ENCODE results near the gene NFIL3. TPM values are rescaled to one million over a fixed set of nuclear protein-coding genes. Genes with fewer than 3 reads are reported as not detected.

Gene NFIL3
- total and polyA plus RNA-seq, 2 of the 8 experiments (the other 6 are each of a cell fraction or from before 2014, with no cell fraction given) = 3.4 to 13.5 TPM

DNA sequence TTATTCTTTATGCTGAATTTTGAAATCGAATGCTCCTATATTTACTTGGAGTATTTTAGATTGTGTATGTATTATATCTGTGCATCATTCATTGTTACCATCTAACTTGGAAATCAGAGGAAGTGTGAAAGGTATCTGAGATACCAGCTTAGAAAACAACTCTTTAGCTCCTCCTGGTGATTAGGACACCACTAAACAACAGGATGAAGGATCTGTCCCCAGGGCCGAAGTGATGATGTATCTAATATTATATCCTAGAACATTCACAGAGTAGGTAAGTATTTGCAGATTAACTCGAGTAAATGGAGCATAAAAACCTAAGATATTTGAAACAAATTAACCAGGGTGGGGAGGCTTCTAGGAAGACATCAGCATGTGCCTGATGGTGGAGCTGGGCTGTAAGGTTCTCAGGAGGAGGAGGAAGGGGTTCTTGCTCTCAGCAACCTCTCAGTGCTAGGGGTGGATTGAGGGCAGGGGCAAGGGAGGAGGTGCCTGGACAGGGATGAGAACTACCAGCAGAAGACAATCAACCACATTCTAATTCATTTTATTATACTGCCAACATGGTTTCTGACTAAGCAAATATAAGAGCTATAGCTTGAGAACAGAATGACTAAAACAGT, 2.6 kb upstream of the NFIL3 start:
- H3K14ac ChIP-seq (ENCODE audit: insufficient read length) = no peak overlapping the region
- H3K4me2 ChIP-seq (ENCODE audit: insufficient read depth in 1 of 2, low read depth in 2 of 2, low read length in 2 of 2) = no peak overlapping the region
- H2BK5ac ChIP-seq (ENCODE audit: low read depth, low read length) = no peak overlapping the region
- peaks cover 6 to 10% of the 10 kb centered on the region in 2 experiments for H4K20me1 ChIP-seq (replicated peaks in 1 of 2; ENCODE audit: control insufficient read depth in 1 of 2, insufficient read depth in 2 of 2, low read length in 2 of 2)
- 50% methylated on average over 3 of the region's 3 CpGs; no CpG with 5 or more reads in 1 of the 2 experiments for WGBS, 2 experiments (ENCODE audit: extremely low coverage in 1 of 2, insufficient coverage in 1 of 2, insufficient read length in 1 of 2, insufficient replicate concordance in 2 of 2, low coverage in 1 of 2, low lambda C conversion rate in 2 of 2, missing lambda C conversion rate in 1 of 2)
- no peak overlapping the region for H2BK20ac ChIP-seq (ENCODE audit: low read length)
- peaks cover 0 to 9% (median 4%) of the 10 kb centered on the region in 4 experiments; a peak in 3 of 7 replicates for H3K4me1 ChIP-seq (replicated peaks in 1 of 4; ENCODE audit: control insufficient read depth in 3 of 4, insufficient read depth in 4 of 4, low read length in 3 of 4)
- H3K9ac ChIP-seq (replicated peaks in 1 of 4; ENCODE audit: extremely low read depth in 1 of 4, low read depth in 3 of 4, low read length in 3 of 4) = no peak overlapping the region
- CTCF ChIA-PET (ENCODE audit: partially characterized antibody) = interaction anchor here (0.6 to 4.2 kb wide), 33 partner anchors 9 to 574 kb away, joined by 3 to 45 read pairs (median 4); partner anchors contain the start of gene AUH
- POLR2A ChIA-PET (ENCODE audit: partially characterized antibody) = interaction anchor here (0.9 to 1.3 kb wide), 2 partner anchors 67 to 392 kb away, joined by 3 to 4 read pairs; no protein-coding TSS in a partner anchor
- no peak overlapping the region for H2BK15ac ChIP-seq (ENCODE audit: low read length)
- no peak for DNase-seq (ENCODE audit: low read depth in 1 of 2, low spot score in 2 of 2)
- no peaks in the 10 kb centered on the region for H3K9me3 ChIP-seq (ENCODE audit: insufficient read depth in 2 of 2, low read depth in 1 of 2, low read length in 1 of 2)
- no peak overlapping the region for H2BK120ac ChIP-seq (replicated peaks; ENCODE audit: low read depth, low read length)
- H3K23ac ChIP-seq (ENCODE audit: insufficient read length) = no peak overlapping the region
- FAIRE-seq = no peak
- no peak overlapping the region for H4K8ac ChIP-seq (ENCODE audit: extremely low read depth, insufficient read depth, low read length)
- peaks cover 2 to 36% (median 27%) of the 10 kb centered on the region in 4 experiments for H3K27me3 ChIP-seq (replicated peaks in 1 of 4; ENCODE audit: control insufficient read depth in 3 of 4, extremely low read depth in 1 of 4, insufficient read depth in 3 of 4, low read length in 3 of 4)
- H4K91ac ChIP-seq (replicated peaks; ENCODE audit: insufficient read length, low read length) = no peak overlapping the region
- no peak overlapping the region for H3K4ac ChIP-seq (replicated peaks; ENCODE audit: insufficient read length, low read depth, low read length)
- H4K5ac ChIP-seq (ENCODE audit: insufficient read length, low read depth, low read length) = no peak overlapping the region
- H2AK5ac ChIP-seq (ENCODE audit: low read depth, low read length) = no peak overlapping the region
- TF ChIP-seq ATF3 (IDR thresholded peaks at IDR 0.05; ENCODE audit: insufficient read depth, low read depth, low read length) = no peak
- peak in 2 of 3 experiments; percentile 43 to 49; a peak in 2 of 4 replicates for TF ChIP-seq CTCF (IDR thresholded peaks at IDR 0.05; ENCODE audit: control extremely low read depth in 1 of 3, insufficient read depth in 1 of 3, low read depth in 1 of 3, low read length in 3 of 3)
- peak; percentile 72 to 73 for TF ChIP-seq RAD21 (IDR thresholded peaks at IDR 0.05 in 1 of 2, conservative IDR thresholded peaks at IDR 0.05 in 1 of 2; ENCODE audit: low read depth in 2 of 2, low read length in 2 of 2)
- H3K18ac ChIP-seq (ENCODE audit: extremely low read depth, low read length) = no peak overlapping the region
- H3K23me2 ChIP-seq (ENCODE audit: low read depth, low read length) = peaks cover 13% of the 10 kb centered on the region
- no peaks in the 10 kb centered on the region for H3K36me3 ChIP-seq (ENCODE audit: control insufficient read depth in 2 of 4, insufficient read depth in 4 of 4, low read length in 3 of 4)
- H3K56ac ChIP-seq (replicated peaks; ENCODE audit: insufficient read length, low read depth, low read length) = no peak overlapping the region
- no peak overlapping the region for H3K27ac ChIP-seq (ENCODE audit: low read depth, low read length)
- H3K79me1 ChIP-seq (ENCODE audit: low read depth, low read length) = no peaks in the 10 kb centered on the region
- H2BK12ac ChIP-seq (ENCODE audit: low read depth, low read length) = no peak overlapping the region
- H3K4me3 ChIP-seq (ENCODE audit: extremely low read depth in 1 of 4, insufficient read depth in 2 of 4, low read depth in 3 of 4, low read length in 4 of 4) = no peak overlapping the region
- peaks cover 0 to 12% of the 10 kb centered on the region in 2 experiments; a peak in 2 of 4 replicates for H3K79me2 ChIP-seq (ENCODE audit: control insufficient read depth in 1 of 2, insufficient read depth in 2 of 2, low read length in 2 of 2)
- H2AFZ ChIP-seq (ENCODE audit: low read length) = no peak overlapping the region

All from H1 (cell line).